ENCODE data around the gene C10orf71.

DNA sequence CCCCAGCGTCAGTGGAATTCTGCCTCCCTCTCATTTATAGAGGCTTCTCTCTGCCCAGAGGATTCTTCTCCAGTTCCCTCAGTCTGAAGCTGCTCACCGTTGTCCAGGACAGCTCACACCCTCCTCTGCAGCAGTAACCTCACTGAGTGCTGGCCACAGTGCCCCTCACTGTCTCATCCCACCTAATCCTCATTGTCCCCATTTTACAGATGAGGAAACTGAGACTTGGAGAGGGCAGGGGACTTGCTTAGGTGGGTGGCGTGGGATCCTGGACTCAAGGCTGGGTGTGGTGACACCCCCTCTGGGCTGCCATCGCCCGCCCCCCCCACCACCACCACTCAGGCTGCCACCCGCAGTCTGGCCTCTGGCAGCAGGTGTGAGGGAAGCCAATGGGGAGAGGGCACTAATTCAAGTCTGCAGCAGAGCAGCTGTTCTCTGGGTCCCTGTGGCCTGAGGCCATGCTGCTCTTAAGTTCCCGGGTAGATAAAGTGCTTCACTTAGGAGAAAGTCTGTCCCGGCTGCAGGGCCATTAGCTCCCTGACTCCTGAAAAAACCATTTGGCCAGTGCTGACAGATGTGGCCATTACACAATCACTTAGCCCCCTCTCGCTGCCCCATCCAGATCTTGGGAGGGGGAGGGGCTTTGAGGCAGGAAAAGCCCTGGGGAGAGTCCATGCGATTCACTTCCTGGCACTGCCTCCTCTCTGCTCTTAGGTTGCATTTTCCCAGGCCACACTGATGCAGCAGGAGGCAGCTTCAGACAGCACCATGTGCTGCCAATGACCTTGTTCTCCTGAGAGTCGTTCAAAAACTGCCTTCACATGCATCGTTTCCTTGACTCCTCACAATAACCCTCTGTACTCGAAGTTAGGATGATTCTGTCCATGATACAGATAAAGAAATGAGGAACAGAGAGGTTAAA lies 60.6 kb downstream of the C10orf71 start:
- TF ChIP-seq TRIM28 (IDR thresholded peaks at IDR 0.05; ENCODE audit: borderline replicate concordance, low read length) = no peak
- no peak for TF ChIP-seq ZNF639 (tag by site-specific recombination; IDR thresholded peaks at IDR 0.05)
- TF ChIP-seq GLI4 (tag by site-specific recombination; IDR thresholded peaks at IDR 0.05) = no peak
- no peak for TF ChIP-seq CTCF (tag by site-specific recombination; IDR thresholded peaks at IDR 0.05)
